Hepatocyte (in vitro differentiated cells): ENCODE data around the gene TPD52L2. TPM values are rescaled to one million over a fixed set of nuclear protein-coding genes. Genes with fewer than 3 reads are reported as not detected.

Source experiments
- DNase-seq: peaks from one replicate; pipeline ENCODE4 v3.0.0-alpha.2; 2016; ENCODE audit warnings: low spot score
- H2AFZ ChIP-seq: fragments of 200-600 bp; sonication (generic); 2 replicates; pipeline ENCODE4 v1.6.0; 2016; ENCODE audit warnings: antibody characterized with exemption, mild to moderate bottlenecking
- H3K27ac ChIP-seq: fragments of 200-600 bp; sonication (generic); 2 replicates; pipeline ENCODE4 v1.5.1; 2016; ENCODE audit warnings: mild to moderate bottlenecking
- H3K27me3 ChIP-seq: fragments of 200-600 bp; sonication (generic); 2 replicates; pipeline ENCODE4 v1.6.1; 2016
- H3K36me3 ChIP-seq: fragments of 200-600 bp; sonication (generic); replicated peaks from 2 replicates; pipeline ENCODE4 v1.5.1; 2016; ENCODE audit warnings: low read depth; ENCODE audit not compliant: insufficient read depth
- H3K4me1 ChIP-seq: fragments of 200-600 bp; sonication (generic); 2 replicates; pipeline ENCODE4 v1.5.1; 2016; ENCODE audit warnings: mild to moderate bottlenecking, moderate library complexity; ENCODE audit not compliant: insufficient read depth
- H3K4me2 ChIP-seq: fragments of 200-600 bp; sonication (generic); 2 replicates; pipeline ENCODE4 v1.6.0; 2016
- H3K4me3 ChIP-seq: fragments of 200-600 bp; sonication (generic); 2 replicates; pipeline ENCODE4 v1.5.1; 2016; ENCODE audit warnings: mild to moderate bottlenecking
- H3K79me2 ChIP-seq: fragments of 200-600 bp; sonication (generic); 2 replicates; pipeline ENCODE4 v1.6.0; 2017; ENCODE audit warnings: mild to moderate bottlenecking
- H3K9me2 ChIP-seq: fragments of 200-600 bp; sonication (generic); replicated peaks from 2 replicates; pipeline ENCODE4 v1.6.0; 2017; ENCODE audit warnings: mild to moderate bottlenecking; ENCODE audit not compliant: insufficient read depth
- H3K9me3 ChIP-seq: fragments of 200-600 bp; sonication (generic); 2 replicates; pipeline ENCODE4 v1.5.1; 2016; ENCODE audit warnings: low read depth, mild to moderate bottlenecking
- H4K20me1 ChIP-seq: fragments of 200-600 bp; sonication (generic); 2 replicates; pipeline ENCODE4 v1.6.0; 2016; ENCODE audit warnings: mild to moderate bottlenecking; ENCODE audit not compliant: insufficient read depth, poor library complexity, severe bottlenecking
- CTCF ChIP-seq: fragments of 200-600 bp; sonication (generic); IDR thresholded peaks from 2 replicates; pipeline ENCODE4 v1.5.1; 2016; ENCODE audit warnings: antibody characterized with exemption, mild to moderate bottlenecking; ENCODE audit not compliant: poor library complexity
- EZH2 ChIP-seq: fragments of 200-600 bp; sonication (generic); IDR thresholded peaks from 2 replicates; pipeline ENCODE4 v1.6.1; 2016; ENCODE audit warnings: antibody characterized with exemption, mild to moderate bottlenecking, borderline replicate concordance
- EZH2phosphoT487 ChIP-seq: fragments of 200-600 bp; sonication (generic); IDR thresholded peaks from one replicate; pipeline ENCODE4 v1.6.1; 2018; ENCODE audit warnings: antibody characterized with exemption, mild to moderate bottlenecking, low read depth, moderate library complexity; ENCODE audit not compliant: unreplicated experiment, severe bottlenecking
- WGBS: methylation state at CpG from one replicate; pipeline ENCODE4 v1.1.6; 2016; ENCODE audit warnings: low lambda C conversion rate; ENCODE audit errors: missing lambda C conversion rate; 5-methylcytosine and 5-hydroxymethylcytosine counted together
- polyA plus RNA-seq: library from polyadenylated mRNA; unstranded; fragments of >200 nt; fragmentation: Nextera tagmentation; extraction: Ambion mirVana; gene quantifications from 2 replicates; pipeline ENCODE4 v1.2.1, GENCODE V29; 2016
- total RNA-seq: library from RNA; depleted of rRNA; stranded (reverse); fragments of >200 nt; gene quantifications from 2 replicates; pipeline ENCODE4 v1.2.3, GENCODE V29; 2014

TPD52L2 gene
- total and polyA plus RNA-seq, 2 experiments from 2014 or later, result 83.2 to 93.8 TPM

GRCh38 chr20:63889241-63890200, 24.5 kb downstream of the TPD52L2 start:
- Histone ChIP-seq H3K9me2 (no peaks in the 10 kb centered on the region), H3K4me1 (no peaks in the 10 kb centered on the region), H3K4me2 (no peak overlapping the region), H2AFZ (no peak overlapping the region), H4K20me1 (peaks cover 6% of the 10 kb centered on the region), H3K36me3 (no peaks in the 10 kb centered on the region), H3K4me3 (no peak overlapping the region), H3K27me3 (no peaks in the 10 kb centered on the region), H3K27ac (no peak overlapping the region), H3K79me2 (no peaks in the 10 kb centered on the region), H3K9me3 (no peaks in the 10 kb centered on the region)
- WGBS, result 97% methylated on average over 25 of the region's 25 CpGs
- TF ChIP-seq EZH2phosphoT487 (no peak), CTCF (no peak), EZH2 (no peak)
- DNase-seq, result no peak

- TF ChIP-seq EZH2phosphoT487, result no peak
- TF ChIP-seq EZH2, result no peak
- no peak for TF ChIP-seq CTCF
- H3K4me3 ChIP-seq, result no peak overlapping the region
- H3K9me2 ChIP-seq, result no peaks in the 10 kb centered on the region
- H3K36me3 ChIP-seq, result no peaks in the 10 kb centered on the region
- 80% methylated on average over 7 of the region's 7 CpGs for WGBS
- H2AFZ ChIP-seq, result no peak overlapping the region
- H3K9me3 ChIP-seq, result no peaks in the 10 kb centered on the region
- no peak for DNase-seq
- no peaks in the 10 kb centered on the region for H3K79me2 ChIP-seq
- peaks cover 6% of the 10 kb centered on the region for H4K20me1 ChIP-seq
- no peak overlapping the region for H3K27ac ChIP-seq
- no peaks in the 10 kb centered on the region for H3K27me3 ChIP-seq
- no peaks in the 10 kb centered on the region for H3K4me1 ChIP-seq
- no peak overlapping the region for H3K4me2 ChIP-seq
Measured at GRCh38 chr20:63890201-63890576, 25.1 kb downstream of the TPD52L2 start.

GRCh38 chr20:63890616-63891015, 25.5 kb downstream of the TPD52L2 start:
- H3K27me3 ChIP-seq, result no peaks in the 10 kb centered on the region
- no peak overlapping the region for H3K4me3 ChIP-seq
- TF ChIP-seq EZH2phosphoT487 (no peak), EZH2 (no peak), CTCF (no peak)
- peaks cover 4% of the 10 kb centered on the region for H4K20me1 ChIP-seq
- H3K4me2 ChIP-seq, result no peak overlapping the region
- no peaks in the 10 kb centered on the region for H3K9me3 ChIP-seq
- H2AFZ ChIP-seq, result no peak overlapping the region
- H3K27ac ChIP-seq, result no peak overlapping the region
- H3K79me2 ChIP-seq, result peaks cover 2% of the 10 kb centered on the region
- WGBS, result 92% methylated on average over 7 of the region's 7 CpGs
- no peaks in the 10 kb centered on the region for H3K9me2 ChIP-seq
- DNase-seq, result no peak
- no peaks in the 10 kb centered on the region for H3K4me1 ChIP-seq
- H3K36me3 ChIP-seq, result no peaks in the 10 kb centered on the region
